HG02642 (cell line): ENCODE data around the gene LRMDA.
"Not testable (repeated sequence)": the region's sequence is repeated elsewhere in the genome, so short reads cannot be mapped to it uniquely, and the experiment has no call there.

Experiments used
- ATAC-seq: cut with Tn5 transposase; IDR thresholded peaks from one replicate; pipeline ENCODE4 v1.9.1; 2021; ENCODE audit warnings: mild to moderate bottlenecking; ENCODE audit not compliant: unreplicated experiment, poor library complexity

Gene LRMDA

DNA sequence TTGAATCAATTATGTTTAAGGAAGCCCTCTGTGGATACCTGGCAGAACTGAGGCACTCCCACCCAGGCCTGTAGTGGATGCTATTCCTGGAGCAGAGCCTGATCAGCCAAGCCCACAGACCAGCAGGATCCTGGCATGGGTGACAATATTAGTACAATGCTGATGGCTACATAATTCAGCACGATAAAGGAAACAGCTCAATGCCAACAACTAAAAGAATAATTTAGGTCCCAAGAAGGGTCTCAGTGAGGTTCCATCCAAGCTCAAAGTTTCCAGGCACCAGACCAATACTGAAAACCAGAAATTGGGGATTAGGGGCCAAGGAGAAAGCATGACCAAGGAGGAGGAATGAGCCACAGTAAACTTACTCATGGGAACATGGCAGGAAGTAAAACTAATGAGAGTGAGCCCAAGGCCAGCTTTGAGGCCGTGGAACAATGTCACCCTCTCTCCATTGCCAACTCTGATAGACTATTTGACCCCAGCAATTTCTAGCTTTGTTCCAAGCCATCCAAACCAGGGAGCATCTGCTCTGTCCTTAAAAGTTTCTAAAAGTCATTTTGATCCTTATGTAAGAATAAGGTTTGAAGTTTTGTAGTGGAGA, 1123.7 kb downstream of the LRMDA start:
- ATAC-seq = no peak

DNA sequence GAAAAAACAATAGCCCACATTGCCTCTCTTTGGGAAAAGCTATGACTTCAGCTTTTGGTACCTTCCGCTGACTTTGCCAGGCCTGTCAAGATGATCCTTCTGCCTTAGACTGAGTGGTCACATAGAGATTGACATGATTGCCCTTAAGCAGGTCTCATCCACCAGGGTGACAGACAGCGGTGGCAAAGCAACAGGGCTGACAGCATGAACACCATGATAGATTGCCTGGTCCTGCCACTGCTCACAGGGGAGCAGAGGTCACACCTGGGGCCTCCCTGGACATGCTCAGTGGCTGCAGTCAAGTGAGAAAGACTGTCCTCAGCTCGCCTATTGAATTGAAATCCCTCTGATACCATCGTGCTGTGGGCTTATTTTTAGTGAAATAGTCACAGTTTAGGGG, 1125.9 kb downstream of the LRMDA start:
- ATAC-seq = no peak

DNA sequence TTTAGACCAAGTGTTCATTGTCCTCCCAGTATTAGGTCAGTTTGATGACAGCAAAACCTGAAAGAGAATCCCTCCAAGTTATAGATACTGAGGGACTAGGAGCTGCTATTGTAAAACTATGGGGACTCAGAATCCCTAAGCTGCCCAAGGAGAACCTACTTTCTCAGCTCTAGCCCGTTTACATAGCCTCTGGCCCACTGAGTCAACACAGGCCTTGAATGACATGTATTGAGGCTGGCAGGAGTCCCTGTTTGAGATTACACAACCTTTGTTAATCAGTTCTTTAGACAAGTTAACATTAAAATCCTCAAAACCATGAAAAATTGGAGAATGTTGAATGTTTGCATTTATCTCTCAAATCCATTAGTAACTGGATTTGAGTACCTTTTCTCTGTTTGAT, 1127.2 kb downstream of the LRMDA start:
- ATAC-seq = no peak

DNA sequence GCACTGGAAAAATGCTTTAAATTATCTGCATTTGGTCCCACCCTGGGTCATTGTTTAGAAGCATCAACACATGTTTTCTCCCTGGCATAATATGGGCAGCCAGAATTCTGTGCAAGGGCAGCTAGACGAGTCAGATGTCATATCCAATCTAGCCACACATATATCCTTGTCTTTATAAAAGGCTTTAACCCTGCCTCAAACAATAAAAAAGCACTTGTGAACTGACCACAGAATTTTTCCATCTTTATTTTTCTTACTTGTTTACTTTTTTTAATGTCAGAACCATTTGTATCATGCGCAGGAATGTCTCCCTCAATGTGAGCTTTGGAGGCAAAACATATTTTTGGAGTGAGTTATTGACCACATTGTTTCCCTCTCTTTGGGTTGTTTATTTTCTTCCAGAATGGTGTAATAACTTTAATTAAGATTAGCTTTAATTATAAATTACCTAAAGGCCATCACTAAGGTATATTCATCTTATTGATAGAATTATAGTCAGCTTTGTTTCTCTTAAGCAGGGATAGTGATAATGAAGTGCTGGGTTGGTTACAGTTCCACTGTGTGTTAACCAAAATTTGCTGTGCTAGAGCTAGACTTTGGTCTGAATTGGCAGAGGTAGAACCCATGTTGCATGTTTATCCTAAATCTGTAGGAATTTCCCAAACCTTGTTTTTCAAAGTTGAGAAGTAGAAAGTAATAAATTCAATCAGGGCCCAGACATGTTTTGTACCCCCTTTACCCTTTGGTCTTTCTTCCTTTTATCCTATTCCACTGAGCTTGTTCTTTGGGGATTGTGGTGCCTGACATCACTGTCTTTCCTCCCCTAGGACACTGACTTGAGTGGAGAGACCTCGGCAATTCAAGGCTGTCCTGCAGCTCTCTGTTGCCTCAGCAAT, 1127.8 kb downstream of the LRMDA start:
- ATAC-seq = no peak

DNA sequence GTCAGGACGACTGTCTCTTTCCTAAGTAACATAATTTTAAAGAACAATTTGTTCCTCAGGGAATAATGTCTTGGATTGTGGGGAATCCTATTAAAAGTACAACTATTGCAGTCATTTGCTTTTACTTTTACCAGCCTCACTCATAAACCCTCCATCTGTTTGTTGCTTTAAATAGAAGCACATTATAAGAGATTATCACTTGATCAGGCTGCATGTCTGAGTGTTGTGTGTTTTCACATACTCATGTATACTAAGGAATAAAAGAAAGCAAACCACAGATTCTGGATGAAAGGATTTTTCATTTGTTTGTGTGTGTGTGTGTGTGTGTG, 1128.4 kb downstream of the LRMDA start:
- ATAC-seq = no peak

DNA sequence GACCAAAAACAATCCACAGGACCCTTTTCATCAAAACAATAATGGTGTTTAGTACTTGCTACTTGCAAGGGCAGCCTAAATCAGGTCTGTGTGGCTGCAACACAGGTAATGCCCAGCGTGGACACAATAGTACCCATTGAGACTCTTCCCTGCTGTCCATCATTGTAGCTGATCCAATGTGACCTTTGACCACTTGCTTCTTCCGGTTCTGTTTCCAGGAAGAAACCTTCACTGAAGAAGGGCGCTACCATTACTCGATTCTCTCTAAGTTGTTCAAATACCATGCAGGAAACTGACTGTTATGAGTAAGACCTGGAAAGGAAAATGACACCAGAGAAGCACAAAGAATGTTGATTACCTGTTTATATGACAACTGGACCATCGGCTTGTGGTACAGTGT, 1128.9 kb downstream of the LRMDA start:
- ATAC-seq = no peak

DNA sequence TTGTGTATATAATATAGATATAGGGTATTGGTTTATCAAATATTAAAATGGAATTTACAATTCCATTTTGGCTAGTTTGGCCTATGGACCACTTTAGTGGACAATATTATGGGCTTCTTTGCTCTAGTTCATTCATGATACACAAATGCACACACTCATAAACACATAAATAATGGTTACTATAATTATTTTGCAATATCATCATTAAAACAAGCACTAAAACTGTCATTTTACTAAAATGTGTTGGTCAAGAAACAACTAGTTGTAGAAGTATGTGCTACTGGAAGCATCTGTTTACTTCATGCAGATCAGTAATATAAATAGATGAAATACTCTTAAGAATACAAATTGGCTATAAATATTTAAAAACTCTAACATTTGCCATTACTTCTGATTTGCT, 1131.9 kb downstream of the LRMDA start:
- ATAC-seq = no peak

DNA sequence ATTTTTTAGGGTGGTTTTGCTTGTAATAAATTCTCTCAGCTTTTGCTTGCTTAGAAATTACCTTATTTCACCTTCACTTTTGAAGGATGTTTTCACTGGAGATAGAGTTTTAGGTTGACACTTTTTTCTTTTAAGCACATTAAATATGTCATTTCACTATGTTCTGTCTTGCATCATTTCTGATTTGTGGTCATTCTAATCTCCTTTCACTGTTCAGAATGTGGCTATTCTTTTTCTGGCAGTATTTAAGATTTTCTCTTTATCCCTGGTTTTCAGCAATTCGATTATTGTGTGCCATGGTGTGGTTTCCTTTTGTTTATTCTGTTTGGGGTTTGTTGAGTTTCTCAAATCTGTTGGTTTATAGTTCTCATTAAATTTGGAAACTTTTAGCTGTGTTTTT, 1140.6 kb downstream of the LRMDA start:
- ATAC-seq = no peak

DNA sequence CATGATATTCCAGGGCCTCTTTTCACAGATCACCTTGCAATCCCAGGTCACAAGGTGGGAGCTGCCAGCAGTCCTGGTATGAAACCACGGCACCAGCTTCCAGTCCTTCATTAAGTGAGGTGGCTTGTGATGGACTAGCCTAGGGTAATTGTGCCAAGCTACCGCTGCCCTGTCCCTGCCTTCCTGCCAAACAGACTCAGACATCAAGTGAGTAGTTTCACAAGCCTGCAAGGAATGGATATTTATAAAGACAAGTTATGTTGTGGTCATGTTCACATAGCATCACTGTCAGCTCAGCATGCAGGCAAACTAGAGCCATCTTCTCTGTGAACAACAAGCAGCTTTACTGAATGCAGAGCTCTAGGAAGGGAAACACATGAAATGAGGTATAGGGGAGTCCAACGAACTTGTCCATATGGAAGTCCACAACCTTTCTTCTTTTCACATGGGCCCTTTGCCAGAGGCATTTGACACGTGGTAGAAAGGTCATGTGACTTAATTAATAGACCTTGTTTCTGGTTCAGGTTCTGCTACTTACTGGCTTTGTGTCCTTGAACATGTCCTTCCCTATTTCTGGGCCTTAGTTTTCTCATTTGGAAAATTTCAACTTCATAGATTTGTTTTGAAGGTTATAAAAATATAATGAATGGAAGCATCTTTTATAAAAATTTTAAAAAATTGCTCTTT, 1145.0 kb downstream of the LRMDA start:
- no peak for ATAC-seq

DNA sequence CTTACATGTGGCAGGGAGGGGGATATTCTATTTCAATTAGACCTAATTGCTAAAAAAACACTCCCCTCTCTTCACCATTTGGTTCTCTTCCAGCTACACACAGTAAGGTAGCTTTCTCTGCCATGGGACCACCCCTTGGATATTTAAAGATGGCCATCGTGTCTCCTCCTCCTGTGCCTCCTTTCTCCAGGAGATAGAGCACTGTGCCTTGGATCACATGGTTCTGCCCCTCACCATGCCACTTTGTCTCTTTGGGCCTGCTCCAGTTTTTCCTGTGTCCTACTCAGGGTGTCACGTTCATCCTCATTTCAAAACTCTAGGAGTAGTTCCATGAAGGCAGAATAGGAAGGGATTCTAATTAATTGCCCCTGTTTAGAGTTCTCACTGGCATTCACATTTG, 1146.0 kb downstream of the LRMDA start:
- ATAC-seq = no peak

DNA sequence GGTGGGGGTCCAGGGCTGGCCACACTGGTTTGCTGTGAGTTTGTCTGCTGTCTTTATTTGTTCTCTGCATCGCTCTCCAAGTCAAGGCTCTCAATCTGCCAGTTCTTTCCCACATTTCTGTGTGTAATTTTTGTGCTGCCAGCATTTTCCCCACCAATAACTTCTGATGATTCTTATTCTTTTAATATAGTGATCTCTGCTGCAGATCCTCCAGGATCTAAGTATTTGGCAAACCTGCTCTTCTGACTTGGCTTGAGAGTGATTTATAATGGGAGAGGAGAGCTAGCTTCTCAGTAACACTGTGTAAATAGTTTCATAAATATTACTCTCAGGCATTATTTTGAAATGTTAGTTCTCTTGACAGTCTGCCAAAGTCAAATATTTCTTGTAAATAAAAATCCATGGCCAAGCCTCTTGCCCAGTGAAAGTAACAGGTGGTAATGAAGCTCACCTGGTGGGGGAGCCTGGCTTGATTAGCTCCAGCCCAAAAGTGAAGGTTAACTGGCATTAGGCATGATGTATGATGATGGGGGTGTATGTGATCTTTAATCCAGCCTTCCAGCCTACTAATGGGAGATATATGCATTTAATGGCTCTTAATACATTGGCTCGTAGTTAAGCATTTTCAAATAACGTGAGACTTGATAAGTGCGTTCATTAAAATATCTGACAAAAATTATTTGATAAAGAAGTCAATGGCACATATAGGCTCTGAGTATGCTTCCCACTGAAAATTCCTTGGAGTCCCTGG, 1150.3 kb downstream of the LRMDA start:
- no peak for ATAC-seq

DNA sequence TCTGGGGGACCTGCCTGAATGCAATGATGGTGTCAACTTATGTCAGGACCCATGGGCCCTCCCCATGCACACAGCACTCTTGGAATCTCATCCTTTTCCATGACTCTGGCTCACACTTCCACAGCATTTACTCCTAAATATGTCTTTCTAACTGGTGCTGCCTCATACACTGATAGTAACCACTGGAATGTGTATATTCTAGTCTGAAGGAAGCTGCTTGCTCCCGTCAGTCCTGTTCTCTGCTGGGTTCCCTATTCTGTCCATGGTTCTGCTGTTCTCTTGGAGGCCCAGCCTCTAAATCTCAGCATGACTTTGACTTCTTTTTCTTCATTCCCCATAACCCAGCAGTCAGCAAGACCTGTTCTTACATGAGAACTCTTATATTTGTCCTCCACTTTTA, 1151.1 kb downstream of the LRMDA start:
- ATAC-seq = no peak

DNA sequence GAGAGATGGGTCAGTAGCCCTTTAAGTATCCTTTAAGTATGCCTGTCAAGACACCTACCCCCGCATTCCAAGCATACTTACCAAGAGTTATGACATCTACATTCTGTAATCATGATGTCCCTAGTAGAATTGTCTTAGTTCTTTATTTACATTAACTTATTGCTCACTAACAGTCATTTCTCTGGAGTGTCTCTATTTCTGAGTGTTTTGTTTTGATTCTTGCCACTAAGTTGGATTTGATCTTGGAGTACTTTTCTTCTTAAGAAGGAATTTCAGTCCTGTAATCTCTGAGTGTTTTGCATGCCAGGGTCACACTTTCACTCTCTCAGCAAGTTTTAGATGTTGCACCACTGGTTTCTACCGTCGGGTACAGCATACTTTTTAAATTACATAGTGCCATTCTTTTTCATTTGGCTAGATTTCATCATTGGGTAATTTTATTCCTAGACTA, 1152.3 kb downstream of the LRMDA start:
- ATAC-seq = no peak

DNA sequence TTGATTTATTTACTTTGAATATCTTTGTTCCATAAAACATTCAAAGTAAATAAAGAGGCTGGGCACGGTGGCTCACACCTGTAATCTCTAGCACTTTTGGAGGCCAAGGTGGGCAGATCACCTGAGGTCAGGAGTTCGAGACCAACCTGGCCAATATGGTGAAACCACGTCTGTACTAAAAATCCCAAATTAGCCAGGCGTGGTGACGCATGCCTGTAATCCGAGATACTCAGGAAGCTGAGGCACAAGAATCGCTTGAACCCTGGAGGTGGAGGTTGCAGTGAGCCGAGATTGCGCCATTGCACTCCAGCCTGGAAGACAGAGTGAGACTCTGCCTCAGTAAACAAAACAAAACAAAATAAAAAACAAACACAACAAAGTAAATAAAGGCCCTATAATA, 1153.0 kb downstream of the LRMDA start:
- not testable (repeated sequence) for ATAC-seq
